Suppressor macrophage treated with lipopolysaccharide for 4 hours (primary cell): ENCODE data around the gene ARHGEF25.
"Not testable (repeated sequence)": the region's sequence is repeated elsewhere in the genome, so short reads cannot be mapped to it uniquely, and the experiment has no call there.

ENCODE experiments used
- DNase-seq: peaks from one replicate; pipeline ENCODE4 v3.0.0-alpha.2; 2020

Gene ARHGEF25

DNA sequence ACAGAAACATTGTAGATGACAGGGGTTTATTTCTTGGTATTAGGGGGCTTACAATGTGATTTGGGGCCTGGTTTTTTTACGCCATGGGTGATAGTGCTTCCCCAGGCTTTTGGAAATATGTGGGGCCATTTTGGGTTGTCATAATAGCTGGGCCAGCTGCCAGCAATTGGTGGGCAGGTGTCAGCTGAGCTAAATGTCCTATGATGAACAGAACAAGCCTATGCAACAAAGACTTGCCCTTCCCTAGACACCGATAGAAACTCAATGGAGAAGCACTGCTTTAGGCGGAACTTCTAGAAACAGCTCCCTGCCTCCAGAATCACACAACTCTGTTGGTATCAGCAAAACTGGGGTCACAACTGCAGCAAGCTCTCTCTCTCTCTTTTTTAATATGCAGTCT lies 26.9 kb downstream of the ARHGEF25 start:
- DNase-seq: no peak

DNA sequence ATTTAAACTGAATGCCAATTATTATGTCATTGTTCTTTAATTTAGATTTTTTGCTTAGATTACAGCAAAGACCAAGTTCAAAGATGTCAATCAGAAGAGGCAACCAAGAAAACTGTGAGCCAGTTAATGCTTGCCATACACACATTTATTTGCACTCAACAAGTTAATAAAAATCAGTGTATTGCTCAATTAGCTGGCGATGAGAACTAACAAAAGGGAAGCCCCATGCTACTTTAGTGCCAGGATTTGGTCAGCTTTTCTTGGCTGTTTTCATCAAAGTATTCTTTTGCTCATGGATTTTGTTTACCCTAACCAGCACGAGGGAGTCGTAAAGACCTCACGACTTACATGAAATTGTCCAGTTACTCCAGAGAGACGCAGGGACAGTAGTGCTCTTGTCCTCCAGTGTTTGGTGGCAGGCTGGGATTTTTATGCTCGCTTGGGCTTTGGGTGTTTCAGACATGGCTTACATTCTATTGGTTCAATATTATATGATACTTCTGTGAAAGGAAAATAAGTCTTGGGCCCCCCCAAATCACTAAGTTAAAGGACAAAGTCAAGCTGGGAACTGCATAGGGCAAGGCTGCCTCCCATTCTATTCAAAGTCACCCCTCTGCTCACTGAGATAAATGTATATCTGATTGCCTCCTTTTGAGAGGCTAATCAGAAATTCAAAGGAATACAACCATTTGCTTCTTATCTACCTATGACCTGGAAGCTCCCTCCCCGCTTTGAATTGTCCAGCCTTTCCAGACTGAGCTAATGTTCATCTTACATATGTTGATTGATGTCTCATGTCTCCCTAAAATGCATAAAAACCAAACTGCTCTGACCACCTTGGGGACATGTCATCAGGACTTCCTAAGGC lies 29.2 kb downstream of the ARHGEF25 start:
- no peak for DNase-seq

DNA sequence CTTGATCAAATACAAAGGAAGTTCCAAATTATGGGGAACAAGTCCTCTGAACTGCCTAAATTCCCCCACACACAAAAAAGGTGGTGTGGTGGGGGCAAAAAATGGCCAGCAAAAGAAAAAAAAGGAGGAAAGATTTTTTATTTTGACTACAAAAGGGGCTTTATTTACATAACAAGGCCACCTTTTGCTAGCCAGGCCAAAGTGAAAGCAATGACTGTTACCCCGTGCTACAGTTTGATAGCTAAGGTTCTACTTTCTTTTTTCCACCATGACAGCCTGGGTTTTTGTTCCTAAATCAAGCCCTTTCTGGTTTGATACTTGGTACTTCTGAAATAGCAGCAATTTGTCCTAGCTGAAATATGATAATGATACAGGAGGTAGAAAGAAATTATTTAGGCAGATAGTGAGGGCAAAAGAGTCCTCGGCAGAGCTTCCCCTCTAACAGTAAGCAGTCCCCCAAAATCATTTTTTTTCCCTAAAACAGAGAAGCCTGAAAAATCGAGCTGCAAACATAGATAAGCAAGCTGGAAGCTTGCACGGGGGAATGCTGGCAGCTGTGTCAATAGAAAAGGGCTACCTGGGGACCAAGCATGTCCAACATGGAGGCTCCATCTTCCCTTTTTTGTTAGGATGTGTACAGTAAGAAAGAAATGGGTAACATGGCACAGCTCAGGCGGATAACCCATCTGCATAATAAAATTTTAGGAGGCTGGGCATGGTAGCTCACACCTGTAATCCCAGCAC lies 30.6 kb downstream of the ARHGEF25 start:
- no peak for DNase-seq

DNA sequence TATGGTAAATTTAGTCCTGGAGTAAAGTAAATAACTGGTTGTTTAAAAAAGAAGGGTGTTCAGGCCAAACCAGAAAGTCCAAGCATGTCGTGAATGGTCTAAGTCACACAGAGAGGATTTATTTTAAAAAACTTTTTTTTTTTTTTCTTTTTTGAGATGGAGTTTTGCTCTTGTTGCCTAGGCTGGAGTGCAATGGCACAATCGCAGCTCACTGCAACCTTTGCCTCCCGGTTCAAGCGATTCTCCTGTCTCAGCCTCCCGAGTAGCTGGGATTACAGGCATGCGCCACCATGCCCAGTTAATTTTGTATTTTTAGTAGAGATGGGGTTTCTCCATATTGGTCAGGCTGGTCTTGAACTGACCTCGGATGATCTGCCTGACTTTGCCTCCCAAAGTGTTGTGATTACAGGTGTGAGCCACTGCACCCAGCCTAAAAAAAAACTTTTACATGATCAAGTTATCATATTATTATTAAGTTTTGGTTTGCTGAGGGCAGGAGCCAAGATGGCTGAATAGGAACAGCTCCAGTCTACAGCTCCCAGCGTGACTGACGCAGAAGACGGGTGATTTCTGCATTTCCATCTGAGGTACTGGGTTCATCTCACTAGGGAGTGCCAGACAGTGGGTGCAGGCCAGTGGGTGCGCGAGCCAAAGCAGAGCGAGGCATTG lies 34.9 kb downstream of the ARHGEF25 start:
- not testable (repeated sequence) for DNase-seq

DNA sequence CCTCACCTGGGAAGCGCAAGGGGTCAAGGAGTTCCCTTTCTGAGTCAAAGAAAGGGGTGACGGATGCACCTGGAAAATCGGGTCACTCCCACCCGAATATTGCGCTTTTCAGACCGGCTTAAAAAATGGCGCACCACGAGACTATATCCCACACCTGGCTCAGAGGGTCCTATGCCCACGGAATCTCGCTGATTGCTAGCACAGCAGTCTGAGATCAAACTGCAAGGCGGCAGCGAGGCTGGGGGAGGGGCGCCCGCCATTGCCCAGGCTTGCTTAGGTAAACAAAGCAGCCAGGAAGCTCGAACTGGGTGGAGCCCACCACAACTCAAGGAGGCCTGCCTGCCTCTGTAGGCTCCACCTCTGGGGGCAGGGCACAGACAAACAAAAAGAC lies 35.4 kb downstream of the ARHGEF25 start:
- DNase-seq: not testable (repeated sequence)

DNA sequence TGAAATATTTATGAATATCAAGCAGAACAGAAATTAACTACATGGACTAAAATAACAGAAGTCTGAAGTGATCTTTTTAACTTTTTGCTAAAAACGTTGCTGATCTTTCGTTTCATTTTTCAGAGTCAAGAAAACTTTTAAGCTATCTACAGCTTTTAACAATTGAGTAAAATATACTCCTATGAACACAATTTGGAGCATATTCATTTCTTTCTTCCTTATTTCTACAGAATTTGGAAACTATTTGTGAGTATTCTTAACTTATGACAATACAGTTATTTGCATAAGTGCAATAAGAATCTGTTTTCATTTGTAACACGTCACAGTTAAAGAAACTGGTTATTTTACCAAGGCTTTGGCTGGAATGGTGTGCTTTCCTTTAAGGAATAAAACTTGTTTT lies 42.8 kb downstream of the ARHGEF25 start:
- DNase-seq: no peak

DNA sequence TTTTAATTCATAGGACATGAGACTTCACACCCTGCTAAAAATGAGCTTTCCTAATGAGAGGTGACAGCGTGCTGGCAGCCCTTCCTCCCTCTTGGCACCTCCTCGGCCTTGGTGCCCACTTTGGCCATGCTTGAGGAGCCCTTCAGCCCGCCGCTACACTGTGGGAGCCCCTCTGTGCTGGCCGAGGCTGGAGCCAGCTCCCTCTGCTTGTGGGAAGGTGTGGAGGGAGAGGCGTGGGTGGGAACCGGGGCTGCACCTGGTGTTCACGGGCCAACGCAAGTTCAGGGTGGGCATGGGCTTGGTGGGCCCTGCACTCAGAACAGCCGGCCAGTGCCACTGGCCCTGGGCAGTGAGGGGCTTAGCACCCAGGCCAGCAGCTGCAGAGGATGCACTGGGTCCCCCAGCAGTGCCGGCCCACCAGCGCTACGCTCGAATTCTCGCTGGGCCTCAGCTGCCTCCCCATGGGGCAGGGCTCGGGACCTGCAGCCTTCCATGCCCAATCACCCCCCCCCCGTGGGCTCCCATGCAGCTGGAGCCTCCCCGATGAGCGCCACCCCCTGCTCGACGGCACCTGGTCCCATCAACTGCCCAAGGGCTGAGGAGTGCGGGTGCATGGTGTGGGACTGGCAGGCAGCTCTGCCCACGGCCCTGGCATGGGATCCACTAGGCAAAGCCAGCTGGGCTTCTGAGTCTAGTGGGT lies 44.5 kb downstream of the ARHGEF25 start:
- no peak for DNase-seq

DNA sequence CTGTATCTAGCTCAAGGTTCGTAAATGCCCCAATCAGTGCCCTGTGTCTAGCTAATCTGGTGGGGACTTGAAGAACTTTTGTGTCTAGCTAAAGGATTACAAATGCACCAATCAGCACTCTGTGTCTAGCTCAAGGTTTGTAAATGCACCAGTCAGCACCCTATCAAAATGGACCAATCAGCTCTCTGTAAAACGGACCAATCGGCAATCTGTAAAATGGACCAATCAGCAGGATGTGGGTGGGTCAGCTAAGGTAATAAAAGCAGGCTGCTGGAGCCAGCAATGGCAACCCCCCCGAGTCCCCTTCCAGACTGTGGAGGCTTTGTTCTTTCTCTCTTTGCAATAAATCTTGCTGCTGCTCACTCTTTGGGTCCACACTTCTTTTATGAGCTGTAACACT lies 45.2 kb downstream of the ARHGEF25 start:
- DNase-seq: not testable (repeated sequence)

DNA sequence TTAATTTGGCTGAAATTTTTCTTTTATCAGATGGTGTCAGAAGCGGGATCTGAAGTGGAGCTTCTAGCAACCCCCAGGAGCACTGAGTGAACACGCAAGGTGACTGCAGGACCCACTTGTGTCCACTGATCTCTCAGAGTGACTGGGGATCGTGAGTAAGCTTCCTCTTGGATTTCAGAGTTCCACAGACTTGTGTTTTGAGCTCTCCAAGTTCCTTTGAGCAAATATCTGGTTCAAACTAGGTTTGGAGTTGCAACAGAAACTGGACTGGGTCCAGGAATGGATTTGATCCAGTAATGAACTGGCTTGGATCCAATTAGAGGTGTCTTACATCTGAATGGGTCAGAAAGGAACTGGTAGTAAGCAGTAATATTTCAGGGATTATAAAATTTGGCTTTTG lies 46.5 kb downstream of the ARHGEF25 start:
- DNase-seq: no peak

DNA sequence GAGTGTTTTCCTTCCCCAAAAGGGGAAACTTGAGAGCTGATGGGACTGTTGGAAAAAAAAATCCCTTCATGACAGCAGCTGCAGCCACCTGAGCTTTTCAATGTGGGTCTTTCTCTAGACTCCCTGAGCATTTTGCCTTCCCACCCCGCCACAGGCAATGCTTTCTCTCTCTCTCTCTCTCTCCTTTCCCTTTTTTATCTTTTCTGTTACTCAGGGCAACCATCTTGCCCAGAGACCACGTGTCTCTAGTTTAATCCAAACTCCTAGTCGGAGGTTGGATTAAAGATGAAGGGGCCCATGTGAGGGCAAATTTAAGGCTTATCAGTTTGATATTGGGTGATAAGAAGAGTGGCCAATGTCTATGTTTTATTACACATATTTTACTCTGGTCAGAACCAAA lies 47.7 kb downstream of the ARHGEF25 start:
- no peak for DNase-seq

DNA sequence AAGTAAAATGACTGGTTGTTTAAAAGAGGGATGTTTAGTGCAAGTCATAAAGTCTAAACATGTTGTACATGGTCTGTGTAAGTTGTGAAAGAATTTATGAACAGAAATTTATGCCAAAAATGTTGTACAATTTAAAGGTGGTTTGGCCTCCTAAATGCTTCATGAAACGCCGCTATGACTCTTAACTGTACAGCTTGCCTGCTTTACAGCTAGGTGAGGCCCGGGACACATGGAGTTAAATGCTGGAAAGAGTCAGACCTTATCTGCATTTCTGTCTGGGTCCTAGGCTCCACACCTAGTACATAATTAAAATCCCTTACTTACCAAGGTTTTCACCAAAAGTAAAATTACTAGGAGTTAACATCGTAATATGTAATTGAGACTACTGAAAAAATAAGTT lies 50.1 kb downstream of the ARHGEF25 start:
- no peak for DNase-seq

DNA sequence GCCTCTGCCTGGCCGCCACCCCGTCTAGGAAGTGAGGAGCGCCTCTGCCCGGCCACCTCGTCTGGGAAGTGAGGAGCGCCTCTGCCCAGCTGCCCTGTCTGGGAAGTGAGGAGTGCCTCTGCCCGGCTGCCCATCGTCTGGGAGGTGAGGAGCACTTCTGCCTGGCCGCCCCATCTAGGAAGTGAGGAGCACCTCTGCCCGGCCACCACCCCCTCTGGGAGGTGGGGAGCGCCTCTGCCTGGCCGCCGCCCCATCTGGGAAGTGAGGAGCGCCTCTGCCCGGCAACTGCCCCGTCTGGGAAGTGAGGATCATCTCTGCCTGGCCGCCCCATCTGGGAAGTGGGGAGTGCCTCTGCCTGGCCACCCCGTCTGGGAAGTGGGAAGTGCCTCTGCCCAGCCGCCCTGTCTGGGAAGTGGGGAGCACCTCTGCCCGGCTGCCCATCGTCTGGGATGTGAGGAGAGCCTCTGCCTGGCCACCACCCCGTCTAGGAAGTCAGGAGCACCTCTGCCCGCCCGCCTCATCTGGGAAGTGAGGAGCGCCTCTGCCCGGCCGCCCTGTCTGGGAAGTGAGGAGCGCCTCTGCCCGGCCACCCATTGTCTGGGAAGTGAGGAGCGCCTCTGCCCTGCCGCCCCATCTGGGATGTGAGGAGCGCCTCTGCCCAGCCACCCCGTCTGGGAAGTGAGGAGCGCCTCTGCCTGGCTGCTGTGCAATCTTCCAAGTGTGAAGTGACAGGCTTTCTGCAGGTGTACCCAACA lies 54.0 kb downstream of the ARHGEF25 start:
- DNase-seq: not testable (repeated sequence)
